Right ventricle myocardium inferior (tissue), 1 donor: ENCODE measurements around the gene SOCS1. TPM values are rescaled to one million over a fixed set of nuclear protein-coding genes. Genes with fewer than 3 reads are reported as not detected.

ENCODE experiments used
- total RNA-seq: library from RNA; stranded (reverse); fragmentation: NEBNext Ultra II Directional; extraction: Animal tissue kit (Norgen Biotek cat#: 25700); gene quantifications from one replicate; pipeline ENCODE4 v1.2.1, GENCODE V29; 2021
- donor health status: DM: no; HTN: yes; CAD: no; lungs with severe emphysema.

Gene SOCS1
- total RNA-seq, 1 donor from 2014 or later = 6.0 TPM

Other genes starting within 250 kb of the SOCS1 start
- not detected for gene TNP2, start 13.1 kb upstream of the SOCS1 start, total RNA-seq
- not detected for gene PRM3, start 17.4 kb upstream of the SOCS1 start, total RNA-seq
- not detected for gene PRM2, start 20.3 kb upstream of the SOCS1 start, total RNA-seq
- not detected for gene PRM1, start 25.1 kb upstream of the SOCS1 start, total RNA-seq
- gene RMI2, start 89.3 kb upstream of the SOCS1 start, total RNA-seq = 0.76 TPM